Left ventricle myocardium superior (tissue), 1 donor: ENCODE results near the gene MASP2. TPM values are rescaled to one million over a fixed set of nuclear protein-coding genes. Genes with fewer than 3 reads are reported as not detected.
"Not testable (repeated sequence)": the region's sequence is repeated elsewhere in the genome, so short reads cannot be mapped to it uniquely, and the experiment has no call there.

ENCODE experiments used
- ATAC-seq: fragments of 200-7000 bp; cut with Tn5 transposase; one replicate; pipeline ENCODE4 v1.9.1; 2020; ENCODE audit warnings: mild to moderate bottlenecking, moderate library complexity
- DNase-seq: peaks from one replicate; pipeline ENCODE4 v3.0.0-alpha.2; 2020
- intact Hi-C: fragments of 100-400 bp; cut with micrococcal nuclease; formaldehyde crosslinking; loops from one replicate; pipeline ENCODE4 v1.11.0; 2022
- total RNA-seq: library from RNA; stranded (reverse); fragmentation: NEBNext Ultra II Directional; extraction: Animal tissue kit (Norgen Biotek cat#: 25700); gene quantifications from one replicate; pipeline ENCODE4 v1.2.1, GENCODE V29; 2021
- donor health status: DM: no; HTN: yes; CAD: no; lungs with severe emphysema.

The MASP2 gene
- total RNA-seq, 1 donor from 2014 or later: not detected

GRCh38 chr1:11042065-11042464 is 5.0 kb downstream of the MASP2 start:
- no peak for DNase-seq
- ATAC-seq: no peak
- intact Hi-C loops: no loop called here

GRCh38 chr1:11041048-11041447 is 6.0 kb downstream of the MASP2 start:
- no peak for ATAC-seq
- no peak for DNase-seq
- intact Hi-C loops: no loop called here

GRCh38 chr1:11040105-11040429 is 7.0 kb downstream of the MASP2 start:
- DNase-seq, ATAC-seq, intact Hi-C loops: not testable (repeated sequence)

GRCh38 chr1:11039351-11040104 is 7.5 kb downstream of the MASP2 start:
- DNase-seq (no peak), ATAC-seq (no peak)
- intact Hi-C loops: no loop called here

GRCh38 chr1:11037740-11038182 is 9.3 kb downstream of the MASP2 start:
- DNase-seq: peak; percentile 90
- intact Hi-C loops: no loop called here
- ATAC-seq: peak; percentile 97

- intact Hi-C loops, ATAC-seq, DNase-seq: not testable (repeated sequence)
These were observed 9.9 kb downstream of the MASP2 start for GRCh38 chr1:11037019-11037739.

GRCh38 chr1:11031624-11032262 is 15.3 kb downstream of the MASP2 start:
- ATAC-seq: peak; percentile 28
- no peak for DNase-seq
- intact Hi-C loops: no loop called here

GRCh38 chr1:11030865-11031264 is 16.2 kb downstream of the MASP2 start:
- DNase-seq: no peak
- no peak for ATAC-seq
- intact Hi-C loops: no loop called here

GRCh38 chr1:11028018-11028417 is 19.0 kb downstream of the MASP2 start:
- DNase-seq (no peak), ATAC-seq (no peak)
- intact Hi-C loops: no loop called here

- DNase-seq (no peak), ATAC-seq (no peak)
- intact Hi-C loops: no loop called here
These were observed 19.7 kb downstream of the MASP2 start for GRCh38 chr1:11027316-11027715.

- DNase-seq (no peak), ATAC-seq (no peak)
- intact Hi-C loops: no loop called here
These were observed 20.1 kb downstream of the MASP2 start for GRCh38 chr1:11026903-11027302.

- ATAC-seq: no peak
- intact Hi-C loops: no loop called here
- no peak for DNase-seq
These were observed 21.0 kb downstream of the MASP2 start for GRCh38 chr1:11026052-11026451.

- intact Hi-C loops: no loop called here
- DNase-seq (no peak), ATAC-seq (no peak)
These were observed 21.4 kb downstream of the MASP2 start for GRCh38 chr1:11025618-11026017.

GRCh38 chr1:11024874-11025203 is 22.2 kb downstream of the MASP2 start:
- ATAC-seq: no peak
- no peak for DNase-seq
- intact Hi-C loops: no loop called here

- intact Hi-C loops: no loop called here
- no peak for ATAC-seq
- no peak for DNase-seq
These were observed 22.7 kb downstream of the MASP2 start for GRCh38 chr1:11024154-11024873.

- DNase-seq (no peak), ATAC-seq (no peak)
- intact Hi-C loops: no loop called here
These were observed 23.8 kb downstream of the MASP2 start for GRCh38 chr1:11023201-11023600.

GRCh38 chr1:11019971-11020370 is 27.1 kb downstream of the MASP2 start:
- no peak for DNase-seq
- intact Hi-C loops: no loop called here
- no peak for ATAC-seq

- DNase-seq, ATAC-seq, intact Hi-C loops: not testable (repeated sequence)
These were observed 27.7 kb downstream of the MASP2 start for GRCh38 chr1:11019358-11019757.

- DNase-seq (no peak), ATAC-seq (no peak)
- intact Hi-C loops: no loop called here
These were observed 33.9 kb downstream of the MASP2 start for GRCh38 chr1:11013160-11013531.
